Measurements from ENCODE around the gene CBFA2T3. TPM values are rescaled to one million over a fixed set of nuclear protein-coding genes. Genes with fewer than 3 reads are reported as not detected.
A peak's percentile ranks its signal among the peaks of the same experiment; 100 is the strongest.

The CBFA2T3 gene
- total RNA-seq, 1 experiment from 2014 or later: 13.7 TPM

GRCh38 chr16:88910284-88911135 is 66.5 kb downstream of the CBFA2T3 start:
- Histone ChIP-seq H3K4me3 (ENCODE audit: low read depth in 2 of 2, low read length in 2 of 2) (no peak overlapping the region), H3K9me3 (ENCODE audit: control insufficient read depth, insufficient read depth, low read depth, low read length) (no peaks in the 10 kb centered on the region), H3K27me3 (ENCODE audit: control insufficient read depth, insufficient read depth, low read length) (no peaks in the 10 kb centered on the region), H3K27ac (ENCODE audit: low read length) (no peak overlapping the region), H3K4me1 (ENCODE audit: control insufficient read depth, insufficient read depth, low read length) (peaks cover 13% of the 10 kb centered on the region; the same call in 1 of the 2 replicates), H3K36me3 (ENCODE audit: control insufficient read depth, insufficient read depth, low read length) (no peaks in the 10 kb centered on the region)
- ATAC-seq (0 out of 2 replicates have a peak, but pooled peaks have one; percentile 25), DNase-seq (ENCODE audit: low read depth, low spot score) (no peak)
- no TSS peak for BruUV-seq (replicated peaks)
- in situ Hi-C loops (cut with HindIII; ENCODE audit: low pct_unique_long_range_greater_than_20kb, low sequenced_read_pairs): no loop called here
- TF ChIP-seq POLR2AphosphoS5 (IDR thresholded peaks at IDR 0.05; ENCODE audit: low read depth, low read length) (no peak), TCF7L2 (IDR thresholded peaks at IDR 0.05; ENCODE audit: low read depth, low read length) (no peak), REST (IDR thresholded peaks at IDR 0.05; ENCODE audit: insufficient read depth in 1 of 2, low read depth in 2 of 2, low read length in 1 of 2) (no peak), SIN3A (IDR thresholded peaks at IDR 0.05; ENCODE audit: borderline replicate concordance, insufficient read depth, low read depth, low read length) (no peak), CTCF (IDR thresholded peaks at IDR 0.05) (no peak)
- intact Hi-C loops (cut with micrococcal nuclease; ENCODE audit: unreplicated experiment): no loop called here
- ChIA-PET CTCF (no interaction called here), POLR2A (no interaction called here)

- H3K4me3 ChIP-seq (ENCODE audit: low read depth in 2 of 2, low read length in 2 of 2): no peak overlapping the region
- H3K27me3 ChIP-seq (ENCODE audit: control insufficient read depth, insufficient read depth, low read length): no peaks in the 10 kb centered on the region
- no peak overlapping the region for H3K27ac ChIP-seq (ENCODE audit: low read length)
- H3K36me3 ChIP-seq (ENCODE audit: control insufficient read depth, insufficient read depth, low read length): no peaks in the 10 kb centered on the region
- intact Hi-C loops (cut with micrococcal nuclease; ENCODE audit: unreplicated experiment): no loop called here
- ATAC-seq: no peak
- CTCF ChIA-PET: no interaction called here
- H3K9me3 ChIP-seq (ENCODE audit: control insufficient read depth, insufficient read depth, low read depth, low read length): no peaks in the 10 kb centered on the region
- POLR2A ChIA-PET: no interaction called here
- no peak for TF ChIP-seq REST (IDR thresholded peaks at IDR 0.05; ENCODE audit: insufficient read depth in 1 of 2, low read depth in 2 of 2, low read length in 1 of 2)
- no peak for TF ChIP-seq SIN3A (IDR thresholded peaks at IDR 0.05; ENCODE audit: borderline replicate concordance, insufficient read depth, low read depth, low read length)
- TF ChIP-seq POLR2AphosphoS5 (IDR thresholded peaks at IDR 0.05; ENCODE audit: low read depth, low read length): no peak
- TF ChIP-seq TCF7L2 (IDR thresholded peaks at IDR 0.05; ENCODE audit: low read depth, low read length): no peak
- TF ChIP-seq CTCF (IDR thresholded peaks at IDR 0.05): no peak
- peaks cover 13% of the 10 kb centered on the region; the same call in 1 of the 2 replicates for H3K4me1 ChIP-seq (ENCODE audit: control insufficient read depth, insufficient read depth, low read length)
- BruUV-seq (replicated peaks): no TSS peak
- no peak for DNase-seq (ENCODE audit: low read depth, low spot score)
- in situ Hi-C loops (cut with HindIII; ENCODE audit: low pct_unique_long_range_greater_than_20kb, low sequenced_read_pairs): no loop called here
Measured at GRCh38 chr16:88909431-88910210, 67.4 kb downstream of the CBFA2T3 start.
